HG02943 (cell line): ENCODE results near the gene HAND1.
A peak's percentile ranks its signal among the peaks of the same experiment; 100 is the strongest.

Experiments
- ATAC-seq: cut with Tn5 transposase; IDR thresholded peaks from one replicate; pipeline ENCODE4 v1.9.1; 2021; ENCODE audit warnings: mild to moderate bottlenecking, low read depth, moderate library complexity; ENCODE audit not compliant: unreplicated experiment

Gene HAND1

DNA sequence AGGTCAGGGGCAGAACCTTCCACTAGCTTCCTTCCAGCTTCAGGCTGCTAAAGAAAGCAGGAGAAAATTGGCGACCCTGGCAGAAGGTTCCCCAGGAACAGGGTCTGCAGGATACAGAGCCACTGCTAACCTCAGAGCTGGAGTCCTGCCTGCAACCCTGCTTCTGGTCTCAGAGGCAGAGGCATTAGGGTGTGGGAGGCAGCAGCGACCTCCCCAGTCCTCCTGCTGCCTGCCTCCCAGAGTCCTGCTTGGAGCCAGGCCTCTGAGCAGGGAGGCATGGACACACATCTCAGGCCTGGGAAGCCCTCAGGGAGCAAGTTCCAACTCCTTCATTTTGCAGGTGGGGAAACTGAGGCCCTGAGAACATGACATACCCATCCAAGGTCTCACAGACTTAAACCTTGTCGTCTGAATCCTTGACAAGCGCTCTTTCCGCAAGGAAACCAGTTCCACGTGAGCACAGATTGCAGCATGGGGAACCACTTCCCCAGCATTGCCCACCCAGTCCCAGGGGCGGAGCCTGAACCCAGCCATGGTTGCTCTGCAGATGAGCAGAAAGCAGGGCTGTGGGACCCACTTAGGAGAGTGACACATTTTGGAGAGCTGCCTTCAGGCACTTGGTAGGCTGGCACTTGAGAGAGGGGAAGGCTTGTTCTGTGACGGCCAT, 28.2 kb upstream of the HAND1 start:
- no peak for ATAC-seq

- ATAC-seq, result no peak
Measured at GRCh38 chr5:154505567-154505966, 27.5 kb upstream of the HAND1 start.

DNA sequence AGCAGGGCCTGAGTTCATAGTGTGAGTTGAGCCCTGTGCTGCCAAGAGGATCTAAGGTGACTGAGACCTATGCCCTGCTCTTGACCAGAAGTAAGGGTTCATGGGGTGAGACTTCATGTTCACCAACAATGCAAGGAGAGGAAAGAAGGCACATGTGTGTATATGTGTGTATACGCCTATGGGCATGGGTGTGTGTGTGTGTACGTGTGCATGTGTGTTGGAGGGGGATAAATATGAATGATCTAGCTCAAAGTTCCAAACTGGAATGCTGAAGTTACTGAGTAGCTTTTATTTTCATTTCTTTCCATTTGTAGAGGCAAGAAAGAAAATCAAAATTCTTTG, 25.6 kb upstream of the HAND1 start:
- no peak for ATAC-seq

- no peak for ATAC-seq
Measured at GRCh38 chr5:154502180-154502579, 24.2 kb upstream of the HAND1 start.

DNA sequence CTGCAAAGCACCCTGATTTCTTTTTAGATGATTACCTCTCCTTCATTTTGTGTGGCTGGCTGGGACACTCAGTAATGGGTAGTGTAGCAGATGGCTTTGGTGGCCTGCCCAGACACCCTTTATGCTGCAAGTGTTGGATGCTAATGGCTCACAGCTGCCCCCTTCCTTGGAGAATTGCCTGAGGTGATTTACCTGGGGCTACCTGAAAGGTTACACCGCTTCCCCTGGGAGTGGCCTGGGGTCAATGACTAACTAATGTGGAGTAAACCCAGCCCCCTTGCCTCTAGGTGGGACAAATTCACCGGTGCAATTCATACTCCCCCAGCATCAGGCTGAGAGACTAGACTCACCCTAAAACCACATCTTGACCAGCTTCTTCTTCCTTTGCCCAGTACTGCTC, 23.5 kb upstream of the HAND1 start:
- ATAC-seq, result no peak

GRCh38 chr5:154498994-154499393, 21.0 kb upstream of the HAND1 start:
- no peak for ATAC-seq

DNA sequence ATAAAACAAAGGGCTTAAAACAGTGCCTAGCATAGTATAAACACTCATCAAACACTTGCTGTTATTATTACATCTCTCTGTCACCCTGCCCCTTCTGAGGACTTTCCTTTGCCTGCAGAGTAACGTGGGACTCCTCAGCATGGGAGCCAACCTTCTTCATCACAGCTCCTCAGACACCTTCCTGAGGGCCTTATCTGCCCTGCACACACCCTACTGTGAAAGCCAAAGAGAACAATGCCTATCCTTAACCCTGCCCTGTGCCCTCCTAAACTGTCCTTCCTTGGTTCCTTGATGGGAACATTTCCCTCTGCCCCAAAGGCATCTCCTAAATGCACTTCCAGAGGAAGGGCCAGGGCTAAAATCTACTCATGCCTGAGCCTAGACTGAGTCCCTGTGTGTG, 20.6 kb upstream of the HAND1 start:
- ATAC-seq, result no peak

GRCh38 chr5:154494036-154494435, 16.0 kb upstream of the HAND1 start:
- ATAC-seq, result no peak

DNA sequence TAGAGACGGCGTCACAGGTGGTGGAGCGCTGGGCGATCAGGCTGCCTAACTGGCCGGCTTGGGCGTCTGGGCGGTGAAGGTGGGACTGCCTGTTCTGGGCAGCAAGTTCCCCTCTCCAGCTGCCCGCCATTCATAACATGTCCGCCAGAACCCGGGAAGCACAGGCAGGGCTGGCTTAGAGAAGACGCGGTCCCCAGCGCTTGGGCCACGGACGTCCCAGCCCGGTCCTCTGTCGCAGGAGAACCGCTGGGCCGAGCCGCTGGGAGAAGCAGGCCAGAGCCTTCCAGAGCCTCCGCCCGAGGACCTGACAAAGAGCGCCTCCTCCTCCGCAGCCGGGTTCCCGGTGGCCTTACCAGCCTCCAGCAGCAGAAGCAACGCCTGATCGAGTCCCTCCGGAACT, 15.2 kb upstream of the HAND1 start:
- no peak for ATAC-seq

DNA sequence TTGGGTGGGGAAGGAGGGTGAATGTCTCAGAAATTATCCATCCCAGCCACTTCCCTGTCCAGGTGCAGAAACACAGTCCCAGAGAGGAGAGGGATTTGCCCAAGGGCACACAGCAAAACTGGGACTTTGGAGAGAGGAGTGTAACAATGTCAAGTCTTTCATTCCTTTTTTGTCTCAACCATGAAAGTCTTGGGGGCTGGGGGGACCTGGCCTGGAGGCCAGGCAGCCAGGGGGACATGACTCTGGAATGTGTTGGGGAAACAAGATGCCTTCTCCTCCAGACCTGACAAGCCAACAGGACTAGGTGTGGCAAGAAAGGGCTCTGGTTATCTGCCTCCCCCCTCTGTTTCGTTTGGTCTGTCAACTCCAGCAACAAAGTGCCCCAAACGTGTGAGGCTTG, 13.9 kb upstream of the HAND1 start:
- no peak for ATAC-seq

DNA sequence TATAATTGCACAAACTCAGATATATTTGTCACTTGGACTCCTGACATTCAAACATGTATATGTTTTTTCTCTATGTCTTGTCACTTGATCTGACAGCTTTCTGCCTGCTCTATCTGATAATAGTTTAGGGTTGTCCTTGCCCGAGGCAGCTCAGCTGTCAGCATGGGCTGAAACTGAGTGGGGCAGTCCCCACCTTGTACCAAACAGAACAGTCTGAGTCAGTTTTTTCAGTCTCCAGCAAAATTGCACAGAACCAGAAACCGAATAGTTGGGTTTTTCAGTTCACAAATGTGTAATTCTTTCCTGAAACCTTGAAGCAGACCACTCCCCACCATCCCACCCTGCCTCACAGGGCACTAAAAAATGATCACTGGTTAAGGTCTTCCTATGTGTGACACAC, 9.5 kb upstream of the HAND1 start:
- ATAC-seq, result peak; percentile 75

DNA sequence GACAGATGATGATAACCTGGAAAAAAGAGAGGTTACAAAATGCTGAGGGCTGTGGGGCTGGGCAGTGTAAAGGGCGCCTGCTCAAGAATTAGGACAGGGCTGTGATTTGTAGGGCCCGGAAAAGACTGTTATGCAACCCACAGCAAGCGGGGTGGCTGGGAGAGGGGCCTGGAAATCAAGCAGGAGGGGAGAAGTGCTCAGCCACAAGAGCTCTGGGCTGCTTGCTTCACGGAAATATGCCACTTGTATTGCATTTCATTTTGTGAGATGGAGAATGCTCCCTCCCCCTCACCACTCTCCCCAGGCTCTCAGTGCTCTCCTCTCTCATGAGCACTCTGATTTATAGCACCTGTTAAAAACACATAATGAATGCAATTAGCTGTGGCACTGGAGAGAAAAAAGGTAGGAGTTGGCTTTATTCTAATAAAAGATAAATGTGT, 8.4 kb upstream of the HAND1 start:
- no peak for ATAC-seq

- no peak for ATAC-seq
Measured at GRCh38 chr5:154485850-154486426, 7.9 kb upstream of the HAND1 start.

DNA sequence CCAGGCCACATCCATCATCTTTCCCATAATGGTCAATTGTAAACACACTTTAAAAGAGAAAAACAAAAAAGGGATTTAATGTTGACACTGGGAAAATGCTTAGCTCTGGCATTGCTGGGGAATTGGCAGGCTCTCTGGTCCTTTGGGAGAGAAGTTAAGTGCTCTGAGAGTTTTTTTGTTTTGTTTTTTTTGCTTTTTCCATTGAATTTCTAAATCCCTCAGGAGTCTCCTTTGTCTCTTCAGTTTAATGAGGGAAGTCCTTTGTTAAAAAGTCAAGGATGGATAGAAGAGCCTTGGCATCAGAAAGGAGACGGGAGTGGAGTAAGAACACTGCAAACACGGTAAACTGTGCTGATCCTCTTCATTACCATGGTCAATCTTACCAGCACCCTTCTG, 7.1 kb upstream of the HAND1 start:
- ATAC-seq, result no peak

DNA sequence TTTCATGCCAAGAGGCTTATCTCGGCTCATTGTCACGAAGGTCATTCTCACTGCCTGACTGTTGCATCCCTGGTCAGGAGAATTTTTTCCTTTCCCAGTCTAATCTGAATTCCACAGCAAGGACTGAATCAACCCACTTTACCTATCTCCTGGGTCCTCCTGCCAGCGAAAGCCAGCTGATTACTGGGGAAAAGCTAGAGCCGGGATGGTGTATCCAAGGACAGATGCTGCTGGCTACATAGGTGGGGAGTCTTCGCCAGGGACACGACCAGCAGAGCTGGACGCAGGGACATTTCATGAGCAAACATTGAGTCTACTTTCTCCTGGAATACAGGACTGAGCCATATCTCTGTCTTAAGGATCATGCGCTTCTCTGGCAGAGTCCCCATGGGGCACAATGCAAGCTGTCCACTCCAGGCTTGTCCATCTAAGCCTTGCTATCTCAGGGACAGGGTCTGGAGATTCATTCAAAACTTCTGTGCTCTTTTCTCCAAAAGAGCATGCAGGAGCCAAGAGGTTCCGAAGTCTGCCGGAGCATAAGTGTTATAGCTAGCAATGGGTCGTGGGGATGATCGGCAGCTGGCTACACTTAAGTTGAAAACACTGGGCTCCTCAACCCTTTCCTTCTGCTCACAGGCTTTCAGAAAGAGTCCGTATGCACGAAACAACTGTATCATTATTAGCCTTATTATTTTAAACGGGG, 6.5 kb upstream of the HAND1 start:
- ATAC-seq, result no peak

DNA sequence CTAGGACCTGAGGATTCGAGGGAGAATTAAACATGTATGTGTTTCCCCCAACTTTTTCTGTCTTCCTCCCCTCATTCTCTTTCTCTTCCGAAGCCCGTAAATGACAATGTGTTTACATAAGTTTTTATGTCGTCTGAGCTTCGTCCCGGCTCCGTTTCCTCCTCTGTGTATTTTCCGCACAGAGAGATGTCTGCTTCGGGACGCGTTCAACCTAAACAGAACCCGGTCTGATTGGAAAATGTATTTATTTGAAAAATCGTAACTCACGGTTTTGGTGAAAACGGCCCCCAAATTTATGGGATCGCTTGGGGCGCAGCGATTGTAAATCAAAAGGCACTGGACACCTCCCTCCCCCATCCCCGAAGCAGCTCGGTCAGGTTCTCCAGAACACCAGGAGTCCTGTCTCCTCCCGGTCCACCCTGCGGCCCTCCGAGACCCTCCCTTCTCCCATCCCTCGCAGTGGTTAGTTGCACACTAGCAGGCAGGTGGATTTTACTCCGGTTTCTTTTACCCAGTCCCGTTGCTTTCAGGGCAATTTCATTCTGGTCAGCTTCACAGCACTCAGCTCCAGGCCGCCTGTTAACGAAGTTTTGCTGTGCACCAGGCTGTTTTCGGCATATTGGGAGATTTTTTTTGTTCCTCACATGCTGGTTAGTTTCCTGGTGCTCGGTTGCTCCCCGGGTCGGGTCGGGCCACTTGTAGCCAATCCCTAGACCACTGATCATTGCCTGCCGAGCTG, 5.8 kb upstream of the HAND1 start:
- ATAC-seq, result no peak

DNA sequence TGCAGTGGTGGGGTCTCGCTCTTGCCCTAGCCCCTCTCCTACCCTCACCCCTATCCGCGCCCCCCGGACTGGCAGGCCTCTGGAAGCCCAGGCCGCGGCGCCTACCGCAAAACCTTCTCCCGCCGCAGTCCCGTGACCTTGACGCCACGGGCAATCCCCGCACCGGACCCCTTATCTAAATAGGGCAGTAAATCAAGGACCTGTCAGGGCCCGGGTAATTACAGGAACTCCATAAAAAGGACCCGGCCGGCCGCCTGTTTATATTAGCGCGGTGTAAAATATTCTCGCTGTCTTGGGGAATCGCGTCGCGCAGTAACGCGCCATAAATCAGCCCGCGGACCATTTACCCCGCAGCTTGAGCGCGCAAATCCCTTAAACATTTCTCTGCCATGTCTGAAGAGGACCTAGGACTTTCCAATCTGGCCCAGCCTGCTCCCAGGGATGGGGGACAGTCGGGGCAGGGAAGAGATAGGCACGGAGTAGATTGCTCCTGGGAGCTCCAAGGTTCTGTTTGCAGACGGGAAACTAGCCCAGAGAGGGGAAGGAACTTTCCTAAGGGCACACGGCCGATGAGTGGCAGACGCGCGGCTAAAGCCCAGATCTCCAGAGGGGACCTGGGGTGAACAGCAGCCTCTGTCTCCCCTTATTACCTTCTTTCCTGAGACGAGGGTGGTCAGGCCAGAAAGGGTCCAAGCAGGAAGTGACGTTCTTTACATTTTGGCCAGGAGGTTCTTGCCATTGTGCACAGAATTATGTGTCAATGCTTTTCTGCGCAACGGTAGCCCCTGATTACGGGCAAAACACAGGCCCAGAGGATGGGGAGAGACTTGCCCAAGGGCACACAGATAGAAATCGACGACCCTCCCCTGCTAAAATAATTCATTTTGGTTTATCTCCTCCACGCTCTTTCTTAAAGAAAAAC, 4.8 kb upstream of the HAND1 start:
- ATAC-seq, result no peak

GRCh38 chr5:154481584-154482381, 3.8 kb upstream of the HAND1 start:
- ATAC-seq, result no peak

GRCh38 chr5:154480847-154481246, 2.8 kb upstream of the HAND1 start:
- ATAC-seq, result no peak
